Mononuclear cell (primary cell): ENCODE results near the gene CARMIL3. TPM values are rescaled to one million over a fixed set of nuclear protein-coding genes. Genes with fewer than 3 reads are reported as not detected.

ENCODE experiments used
- total RNA-seq: library from RNA; depleted of rRNA; stranded (reverse); fragments of >200 nt; gene quantifications from one replicate; pipeline ENCODE4 v1.2.3, GENCODE V29; 2012

Gene CARMIL3
- total RNA-seq, 1 donor = 0.52 TPM

Other genes starting within 250 kb of the CARMIL3 start
- 14.1 TPM for gene DHRS4, start 98.2 kb upstream of the CARMIL3 start, total RNA-seq
- gene DHRS4L2, start 63.1 kb upstream of the CARMIL3 start, total RNA-seq = 5.6 TPM
- not detected for gene CPNE6, start 19.6 kb downstream of the CARMIL3 start, total RNA-seq
- 4.6 TPM for gene PCK2, start 42.3 kb downstream of the CARMIL3 start, total RNA-seq
- 59.1 TPM for gene DCAF11, start 62.8 kb downstream of the CARMIL3 start, total RNA-seq
- 1.2 TPM for gene NRL, start 62.9 kb downstream of the CARMIL3 start, total RNA-seq
- gene FITM1, start 78.7 kb downstream of the CARMIL3 start, total RNA-seq = 0.42 TPM
- gene PSME1, start 84.2 kb downstream of the CARMIL3 start, total RNA-seq = 218 TPM
- gene EMC9, start 89.6 kb downstream of the CARMIL3 start, total RNA-seq = 4.1 TPM
- 78.9 TPM for gene PSME2, start 94.6 kb downstream of the CARMIL3 start, total RNA-seq
- gene RNF31, start 95.5 kb downstream of the CARMIL3 start, total RNA-seq = 38.4 TPM
- gene IRF9, start 109.3 kb downstream of the CARMIL3 start, total RNA-seq = 126 TPM
- 22.7 TPM for gene REC8, start 120.1 kb downstream of the CARMIL3 start, total RNA-seq
- gene IPO4, start 136.8 kb downstream of the CARMIL3 start, total RNA-seq = 13.3 TPM
- 13.6 TPM for gene TM9SF1, start 143.4 kb downstream of the CARMIL3 start, total RNA-seq
- 0.31 TPM for gene TSSK4, start 153.7 kb downstream of the CARMIL3 start, total RNA-seq
- gene CHMP4A, start 161.5 kb downstream of the CARMIL3 start, total RNA-seq = 90.8 TPM
- 4.5 TPM for gene MDP1, start 164.1 kb downstream of the CARMIL3 start, total RNA-seq
- 51.2 TPM for gene NEDD8, start 180.4 kb downstream of the CARMIL3 start, total RNA-seq
- gene GMPR2, start 180.9 kb downstream of the CARMIL3 start, total RNA-seq = 31.1 TPM
- gene TINF2, start 190.6 kb downstream of the CARMIL3 start, total RNA-seq = 70.7 TPM
- 4.2 TPM for gene TGM1, start 211.2 kb downstream of the CARMIL3 start, total RNA-seq
- 25.1 TPM for gene RABGGTA, start 219.6 kb downstream of the CARMIL3 start, total RNA-seq
- 10.4 TPM for gene DHRS1, start 247.8 kb downstream of the CARMIL3 start, total RNA-seq
- gene NOP9, start 247.8 kb downstream of the CARMIL3 start, total RNA-seq = 11.2 TPM